Tibial nerve (tissue), 4 donors: Measurements from ENCODE around the gene GLS.

ENCODE experiments used
- EP300 ChIP-seq, 2 donors: sonication (generic); formaldehyde crosslinking; IDR thresholded peaks; one replicate each; pipeline ENCODE4 v1.6.1; 2017; ENCODE audit warnings: antibody characterized with exemption in 2 of 2, mild to moderate bottlenecking in 1 of 2
- TF ChIP-seq, protein P1 (sequence below), 5 experiments: fragments of 200-600 bp in 3 of 5; fragments of 450-650 bp in 2 of 5; sonication (generic) in 3 of 5; IDR thresholded peaks; one replicate each; pipeline ENCODE4 v1.5.1; 2016 to 2019; ENCODE audit warnings: antibody characterized with exemption in 5 of 5, mild to moderate bottlenecking in 3 of 5, moderate library complexity in 2 of 5

DNA sequence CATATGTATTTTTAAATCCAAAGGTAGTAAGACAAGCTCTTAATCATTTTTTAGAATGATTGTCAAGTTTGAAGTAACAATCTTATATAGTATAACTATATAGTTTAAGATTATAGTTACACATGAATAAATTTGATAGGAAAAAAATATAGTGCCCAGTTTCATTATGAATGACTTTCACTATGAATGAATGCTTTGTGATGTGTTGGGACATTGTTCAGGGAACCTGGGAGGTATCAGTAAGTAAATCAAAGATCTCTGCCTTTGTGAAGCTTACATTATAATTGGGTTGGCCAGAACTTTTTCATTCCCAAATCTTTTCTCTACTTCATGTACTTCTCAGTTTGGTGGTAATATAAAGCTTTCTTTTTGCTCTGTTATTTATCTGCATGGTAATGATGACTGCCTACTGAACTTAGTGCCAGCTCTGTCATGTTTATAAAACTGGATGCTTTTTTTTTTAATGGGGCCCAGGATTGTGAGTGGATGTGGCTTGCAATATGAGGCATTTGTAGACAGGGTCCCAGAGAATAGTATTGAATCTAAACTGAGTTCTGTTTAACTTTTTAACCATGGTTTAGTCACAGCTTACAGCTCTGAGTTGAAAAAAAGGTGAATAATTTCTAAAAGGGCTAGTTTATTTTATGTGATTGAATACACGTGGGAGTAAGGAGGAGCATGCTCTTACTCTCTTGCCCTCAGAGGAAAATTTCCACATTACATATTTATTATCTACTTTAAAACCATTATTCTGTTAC, 23.3 kb downstream of the GLS start:
- TF ChIP-seq, protein P1, sequence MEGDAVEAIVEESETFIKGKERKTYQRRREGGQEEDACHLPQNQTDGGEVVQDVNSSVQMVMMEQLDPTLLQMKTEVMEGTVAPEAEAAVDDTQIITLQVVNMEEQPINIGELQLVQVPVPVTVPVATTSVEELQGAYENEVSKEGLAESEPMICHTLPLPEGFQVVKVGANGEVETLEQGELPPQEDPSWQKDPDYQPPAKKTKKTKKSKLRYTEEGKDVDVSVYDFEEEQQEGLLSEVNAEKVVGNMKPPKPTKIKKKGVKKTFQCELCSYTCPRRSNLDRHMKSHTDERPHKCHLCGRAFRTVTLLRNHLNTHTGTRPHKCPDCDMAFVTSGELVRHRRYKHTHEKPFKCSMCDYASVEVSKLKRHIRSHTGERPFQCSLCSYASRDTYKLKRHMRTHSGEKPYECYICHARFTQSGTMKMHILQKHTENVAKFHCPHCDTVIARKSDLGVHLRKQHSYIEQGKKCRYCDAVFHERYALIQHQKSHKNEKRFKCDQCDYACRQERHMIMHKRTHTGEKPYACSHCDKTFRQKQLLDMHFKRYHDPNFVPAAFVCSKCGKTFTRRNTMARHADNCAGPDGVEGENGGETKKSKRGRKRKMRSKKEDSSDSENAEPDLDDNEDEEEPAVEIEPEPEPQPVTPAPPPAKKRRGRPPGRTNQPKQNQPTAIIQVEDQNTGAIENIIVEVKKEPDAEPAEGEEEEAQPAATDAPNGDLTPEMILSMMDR (IDR thresholded peaks at IDR 0.05), result no peak
- TF ChIP-seq EP300 (IDR thresholded peaks at IDR 0.05), result no peak
